Neural crest cell (in vitro differentiated cells): Measurements from ENCODE around the gene PORCN. TPM values are rescaled to one million over a fixed set of nuclear protein-coding genes. Genes with fewer than 3 reads are reported as not detected.

Experiments used
- DNase-seq: peaks from one replicate; pipeline ENCODE4 v3.0.0; 2021; ENCODE audit warnings: low read depth, mixed read lengths, low spot score
- H3K27ac Mint-ChIP-seq: one replicate; pipeline ENCODE4 v1.8.0; 2021; ENCODE audit warnings: mild to moderate bottlenecking, mixed read lengths; ENCODE audit not compliant: unreplicated experiment
- H3K27me3 Mint-ChIP-seq: 2 replicates; pipeline ENCODE4 v1.8.0; 2021; ENCODE audit warnings: low read depth, mild to moderate bottlenecking, mixed read lengths
- H3K36me3 Mint-ChIP-seq: 2 replicates; pipeline ENCODE4 v1.8.0; 2021; ENCODE audit warnings: low read depth, mild to moderate bottlenecking, mixed read lengths
- H3K4me1 Mint-ChIP-seq: 2 replicates; pipeline ENCODE4 v1.8.0; 2021; ENCODE audit warnings: mixed read lengths
- H3K4me3 Mint-ChIP-seq: one replicate; pipeline ENCODE4 v1.8.0; 2021; ENCODE audit warnings: mild to moderate bottlenecking, mixed read lengths
- H3K9me3 Mint-ChIP-seq: 2 replicates; pipeline ENCODE4 v1.8.0; 2021; ENCODE audit warnings: mixed read lengths
- total RNA-seq: library from RNA; stranded (reverse); gene quantifications from 2 replicates; pipeline ENCODE4 v1.2.1, GENCODE V29; 2021
- TF ChIP-seq, protein P1 (sequence below): fragments of 200-600 bp; sonication (generic); conservative IDR thresholded peaks from 2 replicates; pipeline ENCODE4 v1.5.0; 2021; ENCODE audit warnings: antibody characterized with exemption, mild to moderate bottlenecking

Gene PORCN
- total RNA-seq, 1 donor from 2014 or later: 13.0 TPM

- Mint-ChIP-seq H3K4me3 (peak overlapping the region; percentile 10), H3K27ac (peak overlapping the region; percentile 83), H3K36me3 (peaks cover 4% of the 10 kb centered on the region), H3K9me3 (no peaks in the 10 kb centered on the region), H3K4me1 (peaks cover 11% of the 10 kb centered on the region), H3K27me3 (peaks cover 30% of the 10 kb centered on the region)
- TF ChIP-seq, protein P1, sequence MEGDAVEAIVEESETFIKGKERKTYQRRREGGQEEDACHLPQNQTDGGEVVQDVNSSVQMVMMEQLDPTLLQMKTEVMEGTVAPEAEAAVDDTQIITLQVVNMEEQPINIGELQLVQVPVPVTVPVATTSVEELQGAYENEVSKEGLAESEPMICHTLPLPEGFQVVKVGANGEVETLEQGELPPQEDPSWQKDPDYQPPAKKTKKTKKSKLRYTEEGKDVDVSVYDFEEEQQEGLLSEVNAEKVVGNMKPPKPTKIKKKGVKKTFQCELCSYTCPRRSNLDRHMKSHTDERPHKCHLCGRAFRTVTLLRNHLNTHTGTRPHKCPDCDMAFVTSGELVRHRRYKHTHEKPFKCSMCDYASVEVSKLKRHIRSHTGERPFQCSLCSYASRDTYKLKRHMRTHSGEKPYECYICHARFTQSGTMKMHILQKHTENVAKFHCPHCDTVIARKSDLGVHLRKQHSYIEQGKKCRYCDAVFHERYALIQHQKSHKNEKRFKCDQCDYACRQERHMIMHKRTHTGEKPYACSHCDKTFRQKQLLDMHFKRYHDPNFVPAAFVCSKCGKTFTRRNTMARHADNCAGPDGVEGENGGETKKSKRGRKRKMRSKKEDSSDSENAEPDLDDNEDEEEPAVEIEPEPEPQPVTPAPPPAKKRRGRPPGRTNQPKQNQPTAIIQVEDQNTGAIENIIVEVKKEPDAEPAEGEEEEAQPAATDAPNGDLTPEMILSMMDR: no peak
- no peak for DNase-seq
These were observed 43.4 kb upstream of the PORCN start for GRCh38 chrX:48465336-48465933.

- Mint-ChIP-seq H3K36me3 (peaks cover 4% of the 10 kb centered on the region), H3K27me3 (peaks cover 33% of the 10 kb centered on the region), H3K27ac (no peak overlapping the region), H3K4me1 (peaks cover 11% of the 10 kb centered on the region), H3K4me3 (no peak overlapping the region), H3K9me3 (no peaks in the 10 kb centered on the region)
- DNase-seq: no peak
- TF ChIP-seq, protein P1: peak; percentile 33
These were observed 42.1 kb upstream of the PORCN start for GRCh38 chrX:48466696-48467095.

DNA sequence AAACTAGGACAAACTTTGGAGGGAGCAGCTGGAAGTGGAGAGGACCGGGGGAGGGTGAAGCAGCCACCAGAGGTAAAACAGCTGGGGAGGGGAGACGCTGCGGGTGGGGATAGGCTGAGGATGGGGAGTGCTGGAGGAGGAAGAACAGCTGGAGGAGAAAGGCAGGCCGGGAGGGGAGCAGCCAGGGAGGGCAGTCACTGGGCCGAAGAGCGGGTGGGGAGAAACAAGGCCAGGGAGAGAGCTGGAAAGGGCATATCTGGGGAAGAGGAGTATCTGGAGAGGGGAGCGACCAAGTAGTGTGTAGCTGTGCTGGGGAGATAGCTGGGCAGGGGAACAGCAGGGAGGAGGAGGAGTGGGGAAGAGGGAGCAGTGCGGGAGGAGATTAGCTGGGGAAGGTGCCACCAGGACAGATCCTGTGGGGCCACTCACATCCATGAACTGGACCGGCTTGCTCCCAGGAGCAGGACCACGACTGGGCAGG is 41.5 kb upstream of the PORCN start:
- Mint-ChIP-seq H3K9me3 (no peaks in the 10 kb centered on the region), H3K27ac (no peak overlapping the region), H3K4me3 (no peak overlapping the region), H3K27me3 (peaks cover 33% of the 10 kb centered on the region), H3K36me3 (peaks cover 4% of the 10 kb centered on the region), H3K4me1 (peaks cover 11% of the 10 kb centered on the region)
- TF ChIP-seq, protein P1: no peak
- DNase-seq: no peak

GRCh38 chrX:48468247-48468671 is 40.5 kb upstream of the PORCN start:
- H3K4me3 Mint-ChIP-seq: peak overlapping the region; percentile 24
- H3K27me3 Mint-ChIP-seq: peaks cover 33% of the 10 kb centered on the region
- H3K27ac Mint-ChIP-seq: no peak overlapping the region
- H3K9me3 Mint-ChIP-seq: no peaks in the 10 kb centered on the region
- peaks cover 17% of the 10 kb centered on the region for H3K4me1 Mint-ChIP-seq
- DNase-seq: no peak
- TF ChIP-seq, protein P1: no peak
- H3K36me3 Mint-ChIP-seq: peaks cover 4% of the 10 kb centered on the region

DNA sequence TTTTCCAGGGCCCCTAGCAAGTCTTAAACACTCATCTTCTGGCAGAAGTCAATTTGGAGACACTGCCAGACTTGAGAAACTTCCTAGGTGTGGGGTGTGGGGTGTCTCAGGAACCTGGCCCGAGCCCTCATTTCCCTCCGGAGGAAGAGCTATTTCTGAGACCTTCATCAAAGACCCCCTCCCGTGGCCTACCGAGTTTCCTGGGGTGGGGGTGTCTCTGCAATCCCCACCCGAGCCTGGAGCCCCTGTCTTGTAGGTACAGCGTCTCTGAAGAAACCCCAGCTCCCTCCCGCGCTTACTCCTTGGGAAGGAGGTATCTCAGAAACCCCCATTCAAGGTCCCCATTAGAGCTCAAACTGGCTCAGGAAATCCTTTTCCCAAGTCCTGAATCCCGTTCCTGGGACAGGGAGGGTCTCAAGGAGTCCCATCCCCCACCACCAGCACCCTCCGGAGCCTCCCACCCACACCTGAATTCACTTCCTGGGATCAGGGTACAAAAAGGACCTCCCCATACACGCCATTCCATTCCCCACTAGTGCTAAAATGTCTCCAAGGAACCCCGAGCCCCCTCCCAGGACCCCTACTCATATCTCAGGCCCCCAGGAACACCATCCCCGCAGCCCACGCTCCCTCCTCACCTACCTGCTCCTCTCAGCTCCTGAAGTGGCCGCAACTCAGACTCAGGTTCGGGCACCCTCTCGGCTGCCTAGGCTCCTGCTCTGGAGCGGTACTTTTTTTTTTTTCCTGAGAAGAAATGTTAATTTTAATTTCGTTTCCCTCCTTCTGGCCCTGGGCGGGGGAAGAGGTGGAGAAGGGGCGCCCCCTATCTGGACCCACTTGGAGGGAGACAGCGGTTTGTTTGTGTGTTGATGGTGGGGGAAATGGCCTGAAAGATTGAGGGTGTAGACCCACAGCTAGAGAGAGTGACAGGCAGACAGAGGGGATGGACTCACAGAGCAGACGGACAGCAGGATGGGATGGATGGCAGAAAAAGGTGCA is 39.8 kb upstream of the PORCN start:
- Mint-ChIP-seq H3K36me3 (peaks cover 6% of the 10 kb centered on the region), H3K27ac (no peak overlapping the region), H3K27me3 (peaks cover 33% of the 10 kb centered on the region), H3K4me3 (peak overlapping the region; percentile 32), H3K9me3 (no peaks in the 10 kb centered on the region), H3K4me1 (peaks cover 18% of the 10 kb centered on the region)
- TF ChIP-seq, protein P1: no peak
- DNase-seq: no peak
